Transverse colon (tissue), 4 donors: Measurements from ENCODE around the gene FUT7. TPM values are rescaled to one million over a fixed set of nuclear protein-coding genes. Genes with fewer than 3 reads are reported as not detected.

Experiments used
- DNase-seq: peaks from one replicate; pipeline ENCODE4 v3.0.0-alpha.2; 2019
- H3K27ac ChIP-seq, 4 donors: fragments of 200-600 bp; sonication (generic); 2 replicates each; pipeline ENCODE4 v1.5.1; 2016 to 2018; ENCODE audit warnings: inconsistent platforms in 4 of 4
- H3K27me3 ChIP-seq: fragments of 200-600 bp; sonication (generic); 2 replicates; pipeline ENCODE4 v1.5.1; 2017; ENCODE audit warnings: inconsistent platforms
- H3K36me3 ChIP-seq, 4 donors: fragments of 200-600 bp; sonication (generic); 2 replicates each; pipeline ENCODE4 v1.5.1; 2017 to 2019; ENCODE audit warnings: inconsistent platforms in 4 of 4
- H3K4me1 ChIP-seq, 4 donors: fragments of 200-600 bp; sonication (generic); 2 replicates each; pipeline ENCODE4 v1.5.1; 2017 to 2020; ENCODE audit warnings: inconsistent platforms in 4 of 4
- H3K4me3 ChIP-seq, 4 donors: fragments of 200-600 bp; sonication (generic); 1 replicate in 1 of 4; 2 replicates in 3 of 4; pipeline versions ENCODE4 v1.5.1 to v1.6.1; 2017 to 2019; ENCODE audit warnings: inconsistent platforms in 4 of 4
- H3K9me3 ChIP-seq, 2 donors: fragments of 200-600 bp; sonication (generic); 2 replicates each; pipeline ENCODE4 v1.5.1; 2017 to 2019; ENCODE audit warnings: inconsistent platforms in 2 of 2
- EP300 ChIP-seq: sonication (generic); formaldehyde crosslinking; IDR thresholded peaks from one replicate; pipeline ENCODE4 v1.6.1; 2017; ENCODE audit warnings: antibody characterized with exemption, low read depth
- POLR2A ChIP-seq: fragments of 450-650 bp; IDR thresholded peaks from one replicate; pipeline ENCODE4 v1.6.1; 2016; ENCODE audit warnings: antibody characterized with exemption, mild to moderate bottlenecking, moderate library complexity
- POLR2AphosphoS5 ChIP-seq, 3 donors: sonication (generic); formaldehyde crosslinking; IDR thresholded peaks; one replicate each; pipeline ENCODE4 v1.6.1; 2016; ENCODE audit warnings: antibody characterized with exemption in 3 of 3
- WGBS, 2 donors: methylation state at CpG; one replicate each; pipeline ENCODE4 v1.1.5; 2018; ENCODE audit warnings: low coverage in 1 of 2; 5-methylcytosine and 5-hydroxymethylcytosine counted together
- in situ Hi-C, 4 donors: fragments of 200-750 bp; cut with MboI; loops; one replicate each; pipeline versions ENCODE4 v1.15.0 to v1.15.1; 2017; ENCODE audit warnings: low sequenced_read_pairs in 3 of 4, low pct_ligation_motif_present in 1 of 4, low pct_unique_long_range_greater_than_20kb in 1 of 4
- intact Hi-C: fragments of 100-400 bp; cut with DNase I; formaldehyde crosslinking; loops from one replicate; pipeline ENCODE4 v1.15.1; 2023; ENCODE audit warnings: low total_unique reads
- total RNA-seq, 4 donors: library from RNA; depleted of rRNA; stranded (reverse); fragments of >200 nt; gene quantifications; one replicate each; pipeline ENCODE4 v1.1.0, GENCODE V29; 2016
- TF ChIP-seq, protein P1 (sequence below), 5 experiments: fragments of 200-600 bp in 3 of 5; fragments of 450-650 bp in 2 of 5; sonication (generic) in 3 of 5; IDR thresholded peaks; 1 replicate in 2 of 5; 2 replicates in 3 of 5; pipeline ENCODE4 v1.5.1; 2016 to 2017; ENCODE audit warnings: antibody characterized with exemption in 5 of 5, inconsistent platforms in 3 of 5, mild to moderate bottlenecking in 2 of 5, moderate library complexity in 1 of 5

Gene FUT7
- total RNA-seq, 4 donors from 2014 or later = not detected

DNA sequence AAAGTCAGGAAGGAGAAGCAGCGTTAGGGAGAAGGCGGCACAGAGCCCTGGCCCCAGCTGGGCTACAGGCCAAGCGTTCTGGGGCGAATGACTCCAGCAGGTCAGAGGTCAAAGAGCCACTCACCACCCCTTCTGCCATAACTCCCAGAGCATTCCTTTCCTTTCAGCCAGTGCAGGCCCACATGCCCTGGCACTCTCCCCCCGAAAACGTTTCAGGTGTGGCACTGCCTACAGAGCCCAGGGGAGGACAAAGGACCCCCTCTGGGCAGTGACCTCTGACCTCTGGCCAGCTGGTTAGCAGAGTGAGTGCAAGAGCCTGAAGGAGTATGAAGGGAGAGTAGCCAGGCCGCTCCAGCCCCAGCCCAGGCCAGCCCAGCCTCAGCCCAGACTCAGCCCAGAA is 8.7 kb downstream of the FUT7 start:
- H3K27ac ChIP-seq = peak overlapping the region in 2 of 4 donors; percentile 70
- no peak for DNase-seq
- no peaks in the 10 kb centered on the region for H3K36me3 ChIP-seq
- in situ Hi-C loops (no loop called here), intact Hi-C loops (no loop called here)
- H3K27me3 ChIP-seq = no peaks in the 10 kb centered on the region
- TF ChIP-seq, protein P1, sequence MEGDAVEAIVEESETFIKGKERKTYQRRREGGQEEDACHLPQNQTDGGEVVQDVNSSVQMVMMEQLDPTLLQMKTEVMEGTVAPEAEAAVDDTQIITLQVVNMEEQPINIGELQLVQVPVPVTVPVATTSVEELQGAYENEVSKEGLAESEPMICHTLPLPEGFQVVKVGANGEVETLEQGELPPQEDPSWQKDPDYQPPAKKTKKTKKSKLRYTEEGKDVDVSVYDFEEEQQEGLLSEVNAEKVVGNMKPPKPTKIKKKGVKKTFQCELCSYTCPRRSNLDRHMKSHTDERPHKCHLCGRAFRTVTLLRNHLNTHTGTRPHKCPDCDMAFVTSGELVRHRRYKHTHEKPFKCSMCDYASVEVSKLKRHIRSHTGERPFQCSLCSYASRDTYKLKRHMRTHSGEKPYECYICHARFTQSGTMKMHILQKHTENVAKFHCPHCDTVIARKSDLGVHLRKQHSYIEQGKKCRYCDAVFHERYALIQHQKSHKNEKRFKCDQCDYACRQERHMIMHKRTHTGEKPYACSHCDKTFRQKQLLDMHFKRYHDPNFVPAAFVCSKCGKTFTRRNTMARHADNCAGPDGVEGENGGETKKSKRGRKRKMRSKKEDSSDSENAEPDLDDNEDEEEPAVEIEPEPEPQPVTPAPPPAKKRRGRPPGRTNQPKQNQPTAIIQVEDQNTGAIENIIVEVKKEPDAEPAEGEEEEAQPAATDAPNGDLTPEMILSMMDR (IDR thresholded peaks at IDR 0.05) = no peak
- no peak for TF ChIP-seq POLR2A
- peaks cover 8 to 41% (median 34%) of the 10 kb centered on the region in 4 donors for H3K4me1 ChIP-seq
- H3K9me3 ChIP-seq = no peaks in the 10 kb centered on the region
- H3K4me3 ChIP-seq = no peak overlapping the region
- WGBS, 2 donors = 66 to 67% methylated on average over 4 to 7 of the region's 7 CpGs

- intact Hi-C loops = no loop called here
- H3K27ac ChIP-seq = peak overlapping the region; percentile 67 to 82 (median 70)
These were observed 9.3 kb downstream of the FUT7 start for GRCh38 chr9:137022662-137023008.

GRCh38 chr9:137021979-137022661 is 9.8 kb downstream of the FUT7 start:
- WGBS, 2 donors = 23% methylated on average over 30 of the region's 30 CpGs; no CpG with 5 or more reads in 1 of the 2 donors
- Histone ChIP-seq H3K27me3 (no peaks in the 10 kb centered on the region), H3K4me1 (peaks cover 3 to 35% (median 28%) of the 10 kb centered on the region in 4 donors), H3K4me3 (no peak overlapping the region), H3K27ac (peak overlapping the region; percentile 67 to 82 (median 70)), H3K36me3 (no peaks in the 10 kb centered on the region), H3K9me3 (no peaks in the 10 kb centered on the region)
- in situ Hi-C loops (no loop called here), intact Hi-C loops (no loop called here)
- DNase-seq = peak; percentile 97
- peak; percentile 65 for TF ChIP-seq POLR2A
- TF ChIP-seq POLR2AphosphoS5 (IDR thresholded peaks at IDR 0.05) = peak; percentile 68 to 81 (median 74)
- TF ChIP-seq, protein P1 (IDR thresholded peaks at IDR 0.05) = no peak
- TF ChIP-seq EP300 = no peak

More at GRCh38 chr9:137022662-137023008, 9.3 kb downstream of the FUT7 start:
- TF ChIP-seq, protein P1 (IDR thresholded peaks at IDR 0.05) = no peak
- TF ChIP-seq POLR2AphosphoS5 (IDR thresholded peaks at IDR 0.05) (no peak), EP300 (no peak), POLR2A (no peak)
- 87% methylated on average over 10 of the region's 23 CpGs; no CpG with 5 or more reads in 1 of the 2 donors for WGBS, 2 donors
- no peak overlapping the region for H3K4me3 ChIP-seq
- H3K9me3 ChIP-seq = no peaks in the 10 kb centered on the region
- H3K36me3 ChIP-seq = no peaks in the 10 kb centered on the region
- H3K4me1 ChIP-seq = peaks cover 8 to 40% (median 33%) of the 10 kb centered on the region in 4 donors
- DNase-seq = no peak
- in situ Hi-C loops = no loop called here
- H3K27me3 ChIP-seq = no peaks in the 10 kb centered on the region

DNA sequence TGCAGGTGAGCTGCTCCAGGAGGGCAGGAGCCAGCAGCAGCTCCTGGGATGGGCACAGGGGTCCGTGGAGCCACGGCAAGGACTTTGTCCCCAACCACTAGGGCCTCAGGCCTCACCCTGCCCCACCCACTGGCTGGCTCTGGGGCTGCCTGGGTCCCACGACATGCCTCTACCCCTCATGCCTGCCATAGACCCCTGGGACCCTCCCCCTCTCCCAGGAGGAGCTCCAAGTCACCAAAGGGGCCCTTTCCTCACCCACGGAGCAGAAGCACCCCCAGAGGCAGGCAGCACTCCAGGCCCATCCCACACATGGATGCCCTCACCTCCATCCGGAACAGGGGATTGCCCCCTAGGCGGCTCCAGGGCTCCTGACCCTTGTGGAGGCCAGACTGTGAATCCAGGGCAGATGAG is 10.3 kb downstream of the FUT7 start:
- TF ChIP-seq EP300 (no peak), POLR2A (no peak), POLR2AphosphoS5 (IDR thresholded peaks at IDR 0.05) (no peak)
- TF ChIP-seq, protein P1 (IDR thresholded peaks at IDR 0.05) = no peak
- Histone ChIP-seq H3K27ac (peak overlapping the region in 1 of 4 donors; percentile 39), H3K36me3 (no peaks in the 10 kb centered on the region), H3K4me3 (no peak overlapping the region), H3K4me1 (peaks cover 0 to 30% (median 22%) of the 10 kb centered on the region in 4 donors), H3K9me3 (no peaks in the 10 kb centered on the region), H3K27me3 (no peaks in the 10 kb centered on the region)
- DNase-seq = no peak
- 69% methylated on average over 3 of the region's 6 CpGs; no CpG with 5 or more reads in 1 of the 2 donors for WGBS, 2 donors
- intact Hi-C loops (no loop called here), in situ Hi-C loops (no loop called here)
